HS-5 (cell line): ENCODE measurements around the gene TDRD10.
"Not testable (repeated sequence)": the region's sequence is repeated elsewhere in the genome, so short reads cannot be mapped to it uniquely, and the experiment has no call there.

ENCODE experiments used
- DNase-seq: peaks from one replicate; pipeline ENCODE4 v3.0.0-alpha.2; 2012; ENCODE audit warnings: low read depth

Gene TDRD10

DNA sequence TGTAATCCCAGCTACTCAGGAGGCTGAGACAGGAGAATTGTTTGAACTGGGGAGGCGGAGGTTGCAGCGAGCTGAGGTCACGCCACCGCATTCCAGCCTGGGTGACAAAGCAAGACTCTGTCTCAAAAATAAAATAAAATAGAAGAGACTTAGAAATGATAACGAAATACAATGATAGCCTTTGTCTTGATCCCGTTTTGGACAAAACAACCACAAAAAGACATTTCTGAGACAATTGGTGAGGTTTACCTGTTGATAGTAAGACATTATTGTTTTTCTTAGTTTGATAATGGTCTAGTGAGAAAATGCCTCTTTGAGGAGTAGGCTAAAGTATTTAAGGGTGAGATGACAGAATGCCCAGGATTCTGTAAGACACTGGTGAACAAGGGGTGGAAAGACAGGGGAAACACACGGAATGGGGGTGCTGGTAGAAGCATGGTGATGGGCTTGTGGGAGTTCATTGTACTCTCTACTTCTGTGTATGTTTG, 12.1 kb downstream of the TDRD10 start:
- DNase-seq: no peak

DNA sequence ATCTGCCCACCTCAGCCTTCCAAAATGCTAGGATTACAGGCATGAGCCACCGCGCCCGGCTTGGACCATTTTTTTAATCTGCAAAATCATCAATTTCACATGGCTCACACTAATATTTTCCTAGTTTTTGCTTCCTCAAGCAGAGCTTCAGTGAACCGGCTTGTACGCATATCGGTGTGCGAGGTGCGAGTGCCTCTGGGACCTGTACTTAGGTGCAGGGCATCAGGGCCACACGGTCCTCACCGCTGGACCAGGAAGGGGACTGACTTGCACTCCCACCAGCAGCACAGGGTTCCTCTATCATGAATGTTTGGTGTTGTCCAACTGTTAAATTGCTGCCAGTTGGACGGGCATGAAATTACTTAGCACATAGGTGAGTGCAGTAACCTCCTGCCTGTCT, 15.6 kb downstream of the TDRD10 start:
- no peak for DNase-seq

DNA sequence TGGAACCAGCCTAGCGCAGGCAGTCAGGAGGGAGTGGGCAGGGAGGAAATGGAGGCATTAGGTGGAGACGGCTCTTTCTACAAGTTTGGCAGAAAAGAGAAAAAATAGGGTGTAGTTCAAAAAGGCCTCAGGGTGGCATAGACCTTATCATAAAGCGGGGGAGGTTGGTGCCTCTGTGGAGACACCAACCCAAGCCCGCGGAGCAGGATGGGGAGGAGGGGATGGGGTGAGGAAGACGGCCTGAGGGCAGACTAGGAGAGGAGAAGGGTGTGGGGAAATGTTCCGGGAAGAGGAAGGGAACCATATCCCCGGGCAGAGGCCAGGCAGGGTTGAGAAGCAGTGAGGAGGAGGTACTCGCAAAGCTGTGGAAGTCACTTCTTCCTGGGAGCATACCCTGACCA, 17.6 kb downstream of the TDRD10 start:
- no peak for DNase-seq

DNA sequence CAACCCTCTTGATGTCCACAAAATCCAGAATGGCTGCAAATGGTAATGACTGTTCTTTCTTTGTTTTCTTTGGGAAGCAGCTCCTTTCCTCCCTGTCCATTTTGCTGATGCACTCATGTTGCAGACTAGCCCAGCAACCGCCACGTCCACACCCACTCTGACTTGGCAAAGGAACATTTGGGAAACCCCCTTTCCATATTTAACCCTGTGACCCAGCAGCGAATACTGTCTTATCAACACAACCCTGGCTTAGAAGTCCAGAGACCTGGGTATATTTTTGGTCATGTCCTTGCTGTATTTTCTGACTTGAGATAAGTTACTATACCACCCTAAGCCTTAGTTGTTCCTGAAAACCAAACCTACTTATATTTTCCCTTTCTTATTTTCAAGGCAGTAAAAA, 18.3 kb downstream of the TDRD10 start:
- DNase-seq: no peak

DNA sequence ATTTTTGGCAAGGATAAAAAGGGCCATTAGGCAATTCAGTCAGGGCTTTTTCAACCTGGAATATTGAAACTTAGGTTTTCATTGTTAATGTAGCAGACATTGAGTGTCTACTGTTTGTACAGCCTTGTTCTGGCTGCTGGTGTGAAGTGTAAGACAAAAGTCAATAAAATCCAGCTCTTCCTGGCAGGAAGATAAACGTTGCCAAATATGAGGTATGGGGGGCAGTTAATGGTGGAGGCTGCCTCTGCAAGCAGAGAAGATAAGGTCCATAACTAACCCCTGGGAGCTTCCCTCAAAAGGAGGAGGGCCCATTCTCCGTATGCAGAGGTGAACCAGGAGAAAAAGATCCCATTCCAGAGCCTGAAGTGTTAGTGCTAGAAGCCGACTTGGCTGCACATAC, 19.7 kb downstream of the TDRD10 start:
- DNase-seq: no peak

DNA sequence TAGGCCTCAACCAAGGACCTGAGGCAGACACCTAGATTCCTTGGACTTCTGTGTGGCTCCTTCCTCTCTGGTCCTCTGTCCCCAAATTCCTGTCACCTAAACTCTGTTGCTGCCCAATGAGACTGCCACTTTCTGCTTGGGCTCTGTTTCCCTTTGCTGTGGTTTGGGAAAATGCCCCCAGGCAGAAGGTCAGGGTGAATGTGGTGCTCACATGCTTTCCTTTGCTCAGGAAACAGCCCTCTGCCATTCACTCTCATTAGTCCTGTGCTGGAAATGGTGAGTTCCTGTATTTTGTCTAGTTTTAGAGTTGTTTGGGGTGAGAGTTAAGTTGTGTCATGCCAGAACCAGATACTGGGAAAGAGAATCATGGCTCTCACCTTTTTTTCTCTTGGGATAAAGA, 22.9 kb downstream of the TDRD10 start:
- DNase-seq: no peak

DNA sequence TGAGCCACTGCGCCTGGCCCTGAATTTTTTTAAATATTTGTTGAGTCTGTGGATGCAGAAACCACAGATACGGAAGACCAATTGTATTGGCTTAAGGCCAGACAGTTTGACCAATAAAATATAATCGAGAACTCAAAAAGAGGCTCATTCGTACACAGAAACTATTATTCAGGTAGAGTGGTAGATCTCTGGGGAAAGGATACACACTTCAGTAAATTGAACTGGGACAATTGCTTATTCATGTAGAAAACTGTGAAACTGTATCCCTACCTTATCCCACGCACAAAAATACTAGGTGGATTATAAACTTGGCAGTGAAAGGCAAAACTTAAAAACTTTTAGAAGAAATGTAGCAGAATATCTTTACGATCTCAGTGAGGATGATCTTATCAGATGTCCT, 25.2 kb downstream of the TDRD10 start:
- DNase-seq: no peak

DNA sequence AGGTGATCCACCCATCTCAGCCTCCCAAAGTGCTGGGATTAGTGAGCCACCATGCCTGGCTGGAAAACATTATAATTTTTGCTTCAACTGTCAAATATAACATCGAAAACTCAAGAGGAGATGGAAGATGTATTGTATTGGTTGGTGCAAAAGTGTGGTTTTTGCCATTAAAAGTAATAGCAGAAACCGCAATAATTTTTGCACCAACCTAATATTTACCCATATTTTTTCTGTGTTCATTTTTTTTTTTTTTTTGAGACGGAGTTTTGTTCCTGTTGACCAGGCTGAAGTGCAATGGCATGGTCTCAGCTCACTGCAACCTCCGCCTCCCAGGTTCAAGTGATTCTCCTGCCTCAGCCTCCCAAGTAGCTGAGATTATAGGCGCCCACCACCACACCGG, 27.3 kb downstream of the TDRD10 start:
- DNase-seq: no peak

DNA sequence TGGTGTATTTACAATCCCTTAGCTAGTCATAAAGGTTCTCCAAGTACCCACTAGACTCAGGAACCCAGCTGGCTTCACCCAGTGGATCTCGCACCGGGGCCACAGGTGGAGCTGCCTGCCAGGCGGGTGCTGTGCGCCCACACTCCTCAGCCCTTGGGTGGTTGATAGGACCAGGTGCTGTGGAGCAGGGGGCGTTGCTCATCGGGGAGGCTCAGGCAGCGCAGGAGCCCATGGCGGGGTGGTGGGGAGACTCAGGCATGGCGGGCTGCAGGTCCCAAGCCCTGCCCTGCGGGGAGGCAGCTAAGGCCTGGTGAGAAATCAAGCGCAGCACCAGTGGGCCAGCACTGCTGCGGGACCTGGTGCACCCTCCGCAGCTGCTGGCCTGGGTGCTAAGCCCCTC, 29.9 kb downstream of the TDRD10 start:
- DNase-seq: not testable (repeated sequence)

DNA sequence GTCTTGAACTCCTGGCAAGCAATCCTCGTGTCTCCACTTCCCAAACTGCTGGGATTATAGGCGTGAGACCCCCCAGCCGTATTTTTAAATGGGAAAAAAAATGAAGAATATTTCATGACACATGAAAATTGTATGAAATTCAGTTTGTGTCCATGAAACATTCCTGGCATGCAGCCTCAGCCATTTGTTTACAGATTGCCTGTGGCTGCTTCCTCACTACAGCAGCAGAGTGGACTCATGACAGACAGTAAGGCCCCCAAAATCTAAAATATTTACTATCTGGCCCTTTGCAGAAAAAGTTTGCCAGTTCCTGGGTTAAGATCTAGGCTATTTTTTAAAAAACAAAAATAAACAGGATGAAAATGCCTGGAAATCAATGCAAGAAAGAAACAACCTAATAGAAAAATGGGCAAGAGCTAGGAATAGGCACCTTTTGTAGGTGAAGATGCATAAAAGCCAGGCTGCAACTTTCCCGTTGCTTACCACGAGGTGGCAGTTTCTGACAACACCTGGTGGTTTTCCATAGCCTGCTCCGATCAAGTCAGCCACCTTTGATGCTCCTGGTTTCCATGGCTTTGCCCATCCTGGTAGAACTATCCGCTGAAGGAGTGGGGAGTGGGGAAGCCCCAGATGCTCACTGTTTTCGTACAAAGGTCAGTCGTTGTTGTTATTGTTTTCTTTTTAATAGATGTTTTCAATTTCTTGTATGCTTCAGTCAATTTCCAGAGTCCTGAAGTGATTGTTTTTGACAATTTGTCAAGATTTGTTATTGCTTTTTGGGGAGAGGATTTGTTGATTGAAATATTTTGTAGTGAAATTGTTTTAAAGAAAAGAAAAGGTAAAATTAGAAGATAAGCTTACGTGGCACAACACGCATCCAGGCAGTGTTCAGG, 32.2 kb downstream of the TDRD10 start:
- no peak for DNase-seq

DNA sequence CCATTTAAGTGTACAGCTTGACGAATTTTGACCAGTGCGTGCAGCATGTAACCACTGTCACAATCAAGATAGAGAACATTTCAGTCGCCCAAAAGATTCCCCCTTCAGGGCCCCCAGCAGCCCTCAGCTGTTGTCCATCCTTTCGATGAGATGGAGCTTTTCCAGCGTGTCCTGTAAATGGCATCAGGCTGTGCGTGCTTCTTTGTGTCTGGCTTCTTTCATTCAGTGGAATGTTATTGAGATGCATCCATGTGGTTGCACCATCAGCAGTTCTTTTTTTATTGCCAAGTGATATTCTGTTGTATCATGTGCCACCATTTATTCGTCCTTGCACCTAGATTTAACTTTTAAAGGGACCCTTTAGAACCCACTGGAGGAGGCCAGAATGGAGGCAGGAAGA, 34.6 kb downstream of the TDRD10 start:
- no peak for DNase-seq

DNA sequence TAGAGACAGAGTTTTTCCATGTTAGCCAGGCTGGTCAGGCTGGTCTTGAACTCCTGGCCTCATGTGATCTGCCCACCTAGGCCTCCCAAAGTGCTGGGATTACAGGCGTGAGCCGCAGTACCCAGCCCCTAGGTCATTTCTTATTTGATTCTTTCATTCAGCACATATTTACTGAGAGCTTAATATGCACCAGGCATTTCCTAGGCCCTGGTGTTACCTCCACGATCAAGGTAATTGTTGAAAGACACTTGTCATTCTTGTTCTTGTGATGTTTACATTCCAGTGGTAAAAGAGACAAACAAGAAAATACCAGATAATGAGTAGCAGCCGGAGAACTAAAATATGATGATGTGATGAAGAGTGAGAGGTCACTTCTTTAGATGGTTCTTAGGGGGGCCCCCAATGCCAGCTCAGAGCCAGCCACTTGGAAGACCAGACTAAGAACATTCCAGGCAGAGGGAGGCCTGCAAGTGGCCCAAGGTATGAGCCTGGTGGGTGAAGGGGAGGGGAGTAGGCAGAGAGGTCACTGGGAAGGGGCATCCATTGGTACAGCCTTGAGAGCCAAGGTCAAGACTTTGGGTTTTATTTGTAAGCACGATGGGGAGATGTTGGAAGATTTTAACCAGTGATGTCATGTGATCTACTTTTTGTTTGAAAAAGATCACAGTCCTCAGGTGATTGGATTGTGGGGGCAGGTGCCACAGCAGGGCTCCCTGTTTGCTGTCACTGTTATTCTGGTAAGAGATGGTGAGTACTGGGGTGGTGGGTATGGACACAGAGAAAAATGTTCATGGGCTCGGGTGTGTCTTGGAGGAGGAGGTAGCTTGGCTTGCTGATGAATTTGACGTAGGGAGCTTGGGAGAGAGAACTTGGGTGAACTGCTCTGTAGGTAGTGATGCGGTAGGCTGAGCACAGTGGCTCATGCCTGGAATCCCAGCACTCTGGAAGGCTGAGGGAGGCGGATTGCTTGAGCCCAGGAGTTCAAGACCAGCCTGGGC, 37.8 kb downstream of the TDRD10 start:
- no peak for DNase-seq

DNA sequence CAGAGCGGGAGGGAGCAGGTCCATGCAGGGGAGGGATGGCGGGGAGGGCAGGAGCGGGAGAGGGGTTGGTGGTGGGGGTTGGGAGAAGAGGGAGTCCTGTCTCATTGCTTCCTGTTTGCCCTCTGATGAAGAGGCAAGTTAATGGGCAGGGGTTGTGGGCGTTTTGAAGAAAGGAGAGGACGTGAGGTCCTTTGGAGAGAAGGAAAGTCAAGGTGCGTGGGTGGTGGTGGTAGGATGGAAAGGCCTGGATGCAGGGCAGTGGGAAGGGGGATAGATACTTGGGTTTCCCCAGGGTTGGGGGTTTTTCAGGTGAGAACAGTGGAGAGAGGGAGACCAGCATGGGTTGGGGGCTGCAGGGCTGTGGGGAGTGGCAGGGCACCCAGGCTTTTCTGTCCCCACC, 39.2 kb downstream of the TDRD10 start:
- DNase-seq: no peak

DNA sequence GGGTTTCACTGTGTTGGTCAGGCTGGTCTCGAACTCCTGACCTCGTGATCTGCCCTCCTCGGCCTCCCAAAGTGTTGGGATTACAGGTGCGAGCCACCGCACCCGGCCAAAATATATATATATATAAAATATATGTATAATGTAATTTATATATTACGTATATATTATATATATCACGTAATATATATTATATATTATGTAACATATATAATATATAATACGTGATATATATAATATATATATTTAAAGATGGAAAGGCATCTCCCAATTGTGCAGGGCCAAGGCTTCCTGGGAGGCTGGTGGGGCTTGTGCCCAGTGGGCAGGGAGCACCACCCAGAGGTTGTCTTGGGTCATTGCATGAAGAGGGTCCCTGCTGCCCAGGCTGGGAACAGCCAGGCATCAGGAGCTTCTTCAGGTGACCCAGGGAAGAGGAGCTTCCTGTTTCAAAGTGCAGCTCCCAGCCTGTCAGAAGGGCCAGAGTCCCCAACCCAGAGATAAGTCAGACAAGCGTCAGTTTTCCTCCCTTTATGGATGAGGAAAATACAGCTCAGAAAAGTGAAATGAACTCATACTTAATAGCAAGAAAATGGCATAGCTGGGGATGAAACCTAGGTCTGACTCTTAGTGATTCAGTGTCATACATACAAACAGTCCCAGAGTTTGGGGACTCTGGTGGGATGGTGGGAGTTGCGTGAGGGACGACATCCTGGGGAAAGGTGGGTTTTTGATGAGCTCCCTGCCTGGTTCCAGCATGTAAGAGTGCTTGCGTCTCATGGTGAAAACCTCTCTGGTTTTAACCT, 44.4 kb downstream of the TDRD10 start:
- no peak for DNase-seq

DNA sequence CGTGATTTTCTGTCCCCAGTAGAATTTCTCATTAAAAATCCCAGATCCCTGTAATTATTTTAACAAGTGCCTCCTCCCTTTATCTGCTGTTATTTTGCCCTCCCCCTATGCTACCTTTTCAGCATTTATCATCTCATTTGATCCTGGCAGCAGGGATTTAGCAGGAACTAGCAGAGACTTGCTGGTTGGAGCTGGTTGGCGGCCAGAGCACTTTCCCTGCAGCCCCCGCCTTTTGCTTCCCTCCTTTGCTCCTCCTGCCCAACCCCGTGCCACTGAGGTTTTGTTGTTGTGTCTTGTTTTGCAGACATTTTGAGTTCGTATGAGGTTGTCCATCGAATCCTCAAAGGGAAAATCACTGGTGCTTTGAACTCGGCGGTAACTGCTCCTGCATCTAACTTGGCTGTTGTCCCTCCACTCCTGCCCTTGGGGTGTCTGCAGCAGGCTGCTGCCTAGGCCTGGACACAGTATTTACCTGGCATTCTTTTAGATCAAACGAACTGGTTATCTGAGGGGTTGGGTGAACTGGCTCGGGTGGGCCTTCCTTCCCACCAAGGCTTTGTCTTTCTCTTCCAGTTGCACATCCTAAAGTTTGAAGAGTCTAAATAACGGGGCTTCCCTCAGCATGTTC, 45.2 kb downstream of the TDRD10 start:
- no peak for DNase-seq

DNA sequence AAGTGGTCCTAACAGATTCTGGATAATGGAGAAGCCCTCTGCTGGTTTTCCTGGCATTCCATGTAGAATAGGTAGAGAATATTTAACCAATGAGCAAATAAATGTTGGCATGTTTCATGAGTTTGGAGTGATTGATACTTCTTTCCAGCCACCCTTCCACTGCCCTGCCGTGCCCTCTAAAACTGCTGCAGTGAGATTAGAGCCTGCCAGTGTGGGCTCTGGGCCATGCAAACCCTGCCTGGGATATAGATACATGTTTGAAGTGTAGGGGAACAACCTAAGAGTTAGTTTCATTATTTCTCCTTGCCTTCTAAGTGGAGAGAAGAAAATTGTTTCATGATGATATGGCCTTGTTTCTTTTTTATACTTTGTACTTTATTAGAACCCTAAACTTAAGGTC, 46.0 kb downstream of the TDRD10 start:
- no peak for DNase-seq

DNA sequence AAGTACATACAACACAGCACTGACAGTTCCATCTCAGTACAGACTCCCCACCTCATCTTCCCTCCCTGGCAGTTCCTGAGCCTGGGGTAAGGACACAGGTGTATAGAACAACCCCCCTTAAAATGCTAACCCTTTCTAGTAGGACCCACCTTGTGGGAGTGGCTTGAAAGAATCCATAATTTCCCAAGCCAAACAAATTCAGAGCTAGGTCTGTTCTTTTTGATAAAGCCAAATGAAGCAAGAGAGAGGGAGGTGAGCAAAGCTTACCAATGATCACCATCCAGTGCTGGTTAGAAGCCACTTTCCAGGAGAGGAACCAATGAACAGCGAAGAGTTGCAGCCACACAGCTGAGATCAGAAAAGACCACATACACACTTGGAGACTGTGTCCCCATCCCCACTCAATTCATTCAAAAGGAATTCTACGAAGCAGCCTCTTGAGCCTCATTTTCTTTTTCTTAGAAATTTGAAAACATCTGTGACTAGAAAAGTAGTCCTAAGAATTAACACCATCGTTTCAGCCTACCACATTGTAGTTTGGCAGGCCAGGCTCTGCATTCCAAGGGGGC, 47.3 kb downstream of the TDRD10 start:
- DNase-seq: no peak

DNA sequence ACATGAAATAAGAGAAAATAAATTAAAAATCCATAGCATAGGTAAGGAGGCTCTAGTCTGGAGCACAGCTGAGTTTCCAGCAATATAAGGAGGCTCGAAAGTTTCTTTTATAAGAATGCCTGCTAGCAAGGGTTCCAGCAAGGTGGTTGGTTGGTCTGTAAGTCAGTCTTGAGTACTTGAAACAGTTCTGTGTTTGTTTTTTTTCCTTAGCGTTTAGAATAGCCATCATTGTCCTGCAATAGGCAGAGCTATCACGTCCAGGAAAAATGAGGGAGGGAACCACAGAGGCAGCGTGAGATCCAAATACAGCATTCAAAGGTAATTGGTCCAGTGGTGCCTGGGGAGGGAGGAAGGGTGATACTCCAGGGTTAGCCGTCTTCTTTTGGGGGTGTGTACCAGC, 48.1 kb downstream of the TDRD10 start:
- DNase-seq: no peak

DNA sequence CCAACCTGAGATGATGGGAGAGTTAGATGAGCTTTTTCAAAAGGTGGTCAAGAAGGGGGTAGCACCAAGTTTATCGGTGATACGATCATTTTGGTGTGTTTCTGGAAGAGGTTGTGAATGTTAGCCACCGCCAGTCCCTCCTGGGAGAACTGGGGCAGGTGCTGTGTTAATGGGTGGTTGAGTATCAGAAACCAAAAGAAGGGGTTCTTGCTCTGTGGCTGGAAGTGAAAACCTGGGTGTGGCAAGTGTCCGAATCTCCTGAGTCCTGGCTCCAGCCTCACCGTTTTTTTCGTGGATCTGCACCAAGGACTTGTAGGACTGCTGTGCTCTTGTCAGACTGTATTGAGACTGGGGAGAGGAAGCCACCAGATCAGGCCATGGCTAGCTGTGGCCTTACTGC, 48.6 kb downstream of the TDRD10 start:
- no peak for DNase-seq

DNA sequence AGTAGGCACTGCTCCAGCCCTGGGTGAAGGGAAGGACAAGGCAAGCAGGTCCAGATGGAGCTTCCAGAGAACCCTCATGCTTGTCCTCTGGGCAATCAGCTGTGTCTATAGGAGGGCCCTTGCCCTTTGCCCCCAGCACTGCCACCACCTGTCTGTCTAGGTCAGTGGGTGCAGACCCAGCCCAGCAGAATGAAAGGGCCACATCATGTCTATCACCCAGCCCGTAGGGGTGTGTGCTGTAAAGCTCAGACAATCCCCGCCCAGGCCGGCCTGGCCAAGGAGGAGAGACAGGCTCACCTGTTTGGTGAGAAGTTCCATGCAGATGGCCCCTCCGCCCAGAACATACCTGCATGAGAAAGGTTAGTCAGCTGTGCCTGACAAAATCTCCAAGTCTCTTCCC, 49.5 kb downstream of the TDRD10 start:
- no peak for DNase-seq

DNA sequence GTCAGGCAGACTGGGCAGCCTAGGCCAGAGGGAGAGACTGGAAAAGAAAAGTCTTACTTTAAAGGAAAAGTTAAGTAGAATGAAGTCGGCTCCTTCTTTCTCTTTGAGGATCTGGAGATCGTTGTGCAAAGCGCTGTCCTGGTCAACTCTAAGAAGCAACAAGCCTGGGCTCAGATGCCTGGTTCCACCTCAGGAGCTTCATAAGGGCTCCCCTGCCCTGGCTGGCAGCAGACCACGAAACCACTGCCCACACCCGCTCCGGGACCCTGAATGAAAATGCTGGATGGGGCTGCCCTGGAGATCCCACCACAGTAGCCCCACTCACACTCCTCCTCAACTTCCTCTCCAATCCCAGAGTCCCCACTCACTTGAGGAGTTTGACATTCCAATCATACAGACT, 50.0 kb downstream of the TDRD10 start:
- no peak for DNase-seq
